Measurements from ENCODE around the gene NDUFV3.
"Not testable (repeated sequence)": the region's sequence is repeated elsewhere in the genome, so short reads cannot be mapped to it uniquely, and the experiment has no call there.

Gene NDUFV3

GRCh38 chr21:42929969-42930368 is 36.9 kb downstream of the NDUFV3 start:
- no peak for DNase-seq (ENCODE audit: low read depth)
- no peak for TF ChIP-seq CTCF (IDR thresholded peaks at IDR 0.05; ENCODE audit: control insufficient read depth, insufficient read depth, low read depth, low read length, missing control alignments)
- H3K4me3 ChIP-seq (ENCODE audit: control insufficient read depth, low read depth, low read length) = no peak overlapping the region

GRCh38 chr21:42931560-42932235 is 38.6 kb downstream of the NDUFV3 start:
- no peak overlapping the region for H3K4me3 ChIP-seq (ENCODE audit: control insufficient read depth, low read depth, low read length)
- no peak for TF ChIP-seq CTCF (IDR thresholded peaks at IDR 0.05; ENCODE audit: control insufficient read depth, insufficient read depth, low read depth, low read length, missing control alignments)
- DNase-seq (ENCODE audit: low read depth) = no peak

GRCh38 chr21:42932378-42933136 is 39.4 kb downstream of the NDUFV3 start:
- H3K4me3 ChIP-seq (ENCODE audit: control insufficient read depth, low read depth, low read length); DNase-seq (ENCODE audit: low read depth): not testable (repeated sequence)

- not testable (repeated sequence) for DNase-seq (ENCODE audit: low read depth); H3K4me3 ChIP-seq (ENCODE audit: control insufficient read depth, low read depth, low read length)
Observed at GRCh38 chr21:42933137-42933970, 40.2 kb downstream of the NDUFV3 start.

- DNase-seq (ENCODE audit: low read depth); H3K4me3 ChIP-seq (ENCODE audit: control insufficient read depth, low read depth, low read length): not testable (repeated sequence)
Observed at GRCh38 chr21:42933973-42934372, 40.9 kb downstream of the NDUFV3 start.

- not testable (repeated sequence) for DNase-seq (ENCODE audit: low read depth); H3K4me3 ChIP-seq (ENCODE audit: control insufficient read depth, low read depth, low read length)
Observed at GRCh38 chr21:42936360-42936759, 43.3 kb downstream of the NDUFV3 start.

- H3K4me3 ChIP-seq (ENCODE audit: control insufficient read depth, low read depth, low read length); DNase-seq (ENCODE audit: low read depth): not testable (repeated sequence)
Observed at GRCh38 chr21:42937034-42937940, 44.2 kb downstream of the NDUFV3 start.

GRCh38 chr21:42937960-42938605 is 45.0 kb downstream of the NDUFV3 start:
- DNase-seq (ENCODE audit: low read depth) = no peak
- H3K4me3 ChIP-seq (ENCODE audit: control insufficient read depth, low read depth, low read length) = no peak overlapping the region
- no peak for TF ChIP-seq CTCF (IDR thresholded peaks at IDR 0.05; ENCODE audit: control insufficient read depth, insufficient read depth, low read depth, low read length, missing control alignments)

- not testable (repeated sequence) for H3K4me3 ChIP-seq (ENCODE audit: control insufficient read depth, low read depth, low read length); DNase-seq (ENCODE audit: low read depth)
Observed at GRCh38 chr21:42938606-42938995, 45.5 kb downstream of the NDUFV3 start.
